Measurements from ENCODE around the gene NIPA2.

- TF ChIP-seq ZNF302 (CRISPR knock-in tag; IDR thresholded peaks at IDR 0.05) (no peak), GATA3 (IDR thresholded peaks at IDR 0.05; ENCODE audit: borderline replicate concordance) (no peak), CTCF (IDR thresholded peaks at IDR 0.05) (no peak), MAX (IDR thresholded peaks at IDR 0.05) (no peak)
These were observed 43.0 kb upstream of the NIPA2 start for GRCh38 chr15:22795206-22796063.

Data from A549 (cell line).